GM15510 (cell line): ENCODE measurements around the gene TMOD3.

ENCODE experiments used
- POLR2A ChIP-seq: IDR thresholded peaks from 3 replicates; pipeline ENCODE4 v1.6.1; 2011; ENCODE audit warnings: borderline replicate concordance; ENCODE audit not compliant: insufficient read length; ENCODE audit errors: extremely low read depth

The TMOD3 gene

GRCh38 chr15:51829376-51830275 lies at the start of gene TMOD3:
Gene TMOD3, plus strand, starts transcription at chr15:51829653. Its CDS starts 33,232 bp downstream, at chr15:51862885.
- peak; percentile 95 for TF ChIP-seq POLR2A

DNA sequence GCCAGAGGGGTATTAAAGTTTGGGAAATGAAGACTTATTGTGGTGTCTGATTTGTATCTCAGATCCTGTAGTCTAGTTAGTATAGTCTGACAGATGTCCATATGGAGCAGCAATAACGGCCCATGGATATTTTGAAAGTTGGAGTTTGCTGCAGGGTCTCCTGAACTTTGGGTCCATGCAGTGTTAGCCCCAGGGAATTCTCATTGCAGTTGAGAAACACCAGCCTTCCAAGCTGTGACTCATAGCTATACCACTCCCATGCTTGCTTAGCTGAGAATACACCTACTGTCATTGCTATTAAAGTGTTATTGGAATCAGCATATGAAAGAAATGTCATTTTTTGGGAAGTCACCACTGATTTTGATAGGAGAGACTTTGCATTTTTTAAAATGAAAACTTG lies 48.8 kb upstream of the TMOD3 start:
- no peak for TF ChIP-seq POLR2A

GRCh38 chr15:51781506-51781905 lies 47.9 kb upstream of the TMOD3 start:
- no peak for TF ChIP-seq POLR2A

DNA sequence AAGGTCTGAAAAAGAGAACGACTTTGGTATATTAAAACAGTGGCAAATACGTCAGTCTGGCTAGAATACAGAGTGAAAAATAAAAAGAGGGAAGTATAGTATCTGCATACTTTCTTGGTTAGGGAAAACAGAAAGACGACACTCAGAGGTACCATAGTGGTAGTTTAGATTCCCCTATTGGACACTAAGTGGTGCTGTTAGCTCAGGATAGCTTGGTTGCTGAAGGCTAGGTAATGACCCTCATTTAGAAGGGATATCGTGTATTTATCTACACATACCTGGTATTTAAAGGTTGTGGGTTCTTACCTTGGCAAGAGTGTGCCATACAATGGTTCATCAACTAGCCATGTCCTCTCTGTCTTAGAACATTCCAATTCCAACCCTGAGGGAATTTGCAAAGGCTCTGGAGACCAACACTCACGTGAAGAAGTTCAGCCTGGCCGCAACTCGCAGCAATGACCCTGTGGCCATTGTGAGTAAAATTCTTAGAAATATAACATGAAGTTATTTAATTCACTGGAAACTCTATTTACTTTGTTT lies 47.0 kb upstream of the TMOD3 start:
- no peak for TF ChIP-seq POLR2A

DNA sequence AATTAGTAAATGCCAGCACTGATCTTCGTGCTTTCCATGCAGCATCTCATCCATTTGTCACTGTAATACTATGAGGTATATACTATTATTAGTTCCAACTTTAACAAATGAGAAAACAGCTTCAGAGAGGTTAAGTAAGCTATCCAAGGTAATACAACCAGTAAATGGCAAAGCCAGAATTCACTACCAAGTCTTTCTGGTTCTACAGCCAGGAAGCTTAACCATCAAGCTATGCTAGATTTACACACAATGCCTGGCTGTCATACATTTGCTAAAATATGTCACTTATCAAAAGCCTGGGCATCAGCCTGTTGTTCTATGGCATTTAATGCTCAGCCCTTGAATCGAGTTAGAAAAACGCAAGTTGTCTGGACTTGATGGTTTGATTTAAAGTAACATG lies 45.5 kb upstream of the TMOD3 start:
- TF ChIP-seq POLR2A, result no peak

- TF ChIP-seq POLR2A, result no peak
Observed at GRCh38 chr15:51793521-51794305, 35.7 kb upstream of the TMOD3 start.

DNA sequence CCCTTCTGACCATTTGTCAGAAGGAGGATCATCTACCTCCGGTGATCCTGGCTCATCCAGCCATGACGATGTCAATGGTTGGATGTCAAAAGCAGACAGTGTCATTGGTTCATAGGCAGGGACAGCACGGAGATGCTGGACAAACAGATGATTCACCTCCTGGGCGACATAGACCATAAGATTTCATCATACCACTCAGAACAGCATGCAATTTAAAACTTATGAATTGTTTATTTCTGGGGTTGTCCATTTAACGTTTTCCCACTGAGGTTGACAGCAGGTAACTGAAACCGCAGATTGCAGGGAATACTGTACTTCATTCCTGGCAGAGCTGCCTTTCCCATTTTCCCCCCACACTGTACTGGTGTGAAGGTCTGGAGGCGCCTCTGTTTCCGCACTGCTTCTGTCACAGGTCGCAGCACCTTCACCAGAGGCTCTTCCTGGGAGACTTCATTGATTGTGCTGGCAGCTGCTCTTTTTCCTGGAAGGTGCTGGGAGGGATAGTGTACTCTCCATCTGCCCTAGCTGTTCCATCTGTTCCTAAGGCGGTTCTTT lies 32.5 kb upstream of the TMOD3 start:
- TF ChIP-seq POLR2A, result no peak

DNA sequence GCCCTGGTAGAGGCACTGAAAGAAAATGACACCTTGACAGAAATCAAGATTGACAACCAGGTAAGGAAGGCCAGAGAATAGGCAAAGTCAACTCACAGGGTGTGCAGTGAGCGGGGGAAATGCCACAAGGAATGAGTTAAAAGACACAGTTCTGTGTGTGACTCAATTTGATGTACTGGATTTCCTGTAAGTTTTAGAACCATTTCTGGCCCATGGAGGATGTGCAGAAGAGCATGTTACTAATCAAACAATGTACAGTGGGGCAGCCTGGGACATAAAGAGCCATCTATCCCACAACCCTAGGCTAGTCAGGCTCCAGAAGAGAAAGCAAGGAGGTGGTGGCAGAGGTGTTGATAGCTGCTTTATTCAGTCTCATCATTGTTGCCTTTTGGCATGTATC lies 31.2 kb upstream of the TMOD3 start:
- TF ChIP-seq POLR2A, result no peak

DNA sequence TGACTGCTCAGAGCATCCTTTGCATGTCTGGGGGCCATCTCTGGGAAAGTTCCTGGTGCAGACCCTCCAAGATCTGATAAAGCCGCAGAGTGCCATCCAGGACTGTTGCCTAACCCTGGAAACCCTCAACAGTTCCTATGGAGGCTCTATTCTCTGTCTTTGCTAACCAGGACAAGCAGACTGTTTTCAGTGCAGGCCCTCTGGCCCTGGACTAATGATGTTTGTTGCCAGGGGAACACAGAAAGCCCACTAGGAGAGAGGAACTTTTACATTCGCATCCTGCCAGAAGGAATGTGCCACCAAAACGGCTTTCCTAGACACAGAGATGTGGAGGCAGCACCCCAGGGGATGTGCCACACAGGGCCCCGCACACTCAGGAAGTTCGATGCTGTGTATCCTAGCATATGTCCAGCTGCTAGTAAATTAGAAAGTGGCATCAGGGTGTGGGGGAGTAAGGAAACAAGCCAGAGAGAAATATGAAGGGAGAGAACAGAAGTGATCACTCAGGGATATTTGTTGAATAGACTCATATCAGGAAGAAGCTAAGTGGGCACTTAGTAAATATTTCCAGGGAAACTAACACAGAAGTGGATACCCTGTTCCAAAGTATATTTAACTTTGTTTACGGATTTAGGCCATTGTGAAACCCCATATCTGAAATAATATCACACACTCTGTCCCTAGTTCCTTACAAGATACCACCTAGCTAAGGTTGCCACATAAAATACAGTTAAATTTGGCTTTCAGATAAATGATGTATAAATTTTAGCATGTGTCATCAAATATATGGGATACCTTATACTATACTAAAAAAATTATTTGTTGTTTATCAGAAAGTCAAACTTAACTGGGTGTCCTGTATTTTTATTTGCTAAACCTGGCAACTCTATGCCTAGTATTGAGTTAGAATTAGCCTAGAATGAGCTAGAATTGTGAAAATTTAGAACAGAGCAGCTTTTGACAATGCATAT lies 29.9 kb upstream of the TMOD3 start:
- no peak for TF ChIP-seq POLR2A

GRCh38 chr15:51801391-51801835 lies 28.0 kb upstream of the TMOD3 start:
- no peak for TF ChIP-seq POLR2A

DNA sequence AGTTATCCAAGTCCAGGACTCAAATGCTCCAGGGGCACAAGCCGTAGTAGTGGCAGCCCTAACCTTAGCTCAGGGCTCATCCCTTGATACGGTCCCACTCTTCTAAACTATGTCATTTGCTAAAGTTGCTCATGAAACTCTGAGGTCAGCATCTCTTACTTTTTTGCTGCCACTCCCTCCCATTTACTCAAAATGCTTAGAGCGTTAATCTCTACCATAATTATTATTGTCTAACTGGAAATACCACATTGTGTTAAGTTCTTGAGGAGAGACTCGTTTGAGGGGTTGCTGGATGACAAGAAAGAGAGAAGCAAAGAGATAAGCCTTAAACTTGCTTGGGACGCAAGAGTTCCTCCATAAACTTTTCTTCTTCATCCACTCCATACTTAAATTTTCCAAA lies 26.9 kb upstream of the TMOD3 start:
- TF ChIP-seq POLR2A, result no peak

- no peak for TF ChIP-seq POLR2A
Observed at GRCh38 chr15:51803965-51804364, 25.5 kb upstream of the TMOD3 start.

DNA sequence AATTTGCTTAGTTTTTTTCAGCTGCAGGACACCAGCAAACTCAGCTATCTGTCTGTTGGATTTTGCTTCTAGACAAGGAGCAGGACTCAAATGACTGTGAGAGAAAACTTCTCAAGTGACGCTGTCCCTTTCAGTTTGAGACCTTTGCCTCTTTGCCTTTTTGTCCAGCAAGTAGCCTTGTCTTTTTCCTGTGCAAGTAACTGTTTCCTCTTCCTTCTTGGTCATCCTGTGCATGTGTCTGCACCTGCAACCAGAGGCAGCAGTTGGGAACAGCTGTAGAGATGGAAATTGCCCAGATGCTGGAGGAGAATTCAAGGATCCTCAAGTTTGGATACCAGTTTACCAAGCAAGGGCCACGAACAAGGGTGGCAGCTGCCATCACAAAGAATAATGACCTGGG lies 23.3 kb upstream of the TMOD3 start:
- TF ChIP-seq POLR2A, result no peak

GRCh38 chr15:51809457-51809856 lies 20.0 kb upstream of the TMOD3 start:
- no peak for TF ChIP-seq POLR2A
